Body of pancreas (tissue), 4 donors: ENCODE results near the gene WWTR1.

ENCODE experiments used
- POLR2A ChIP-seq, 3 donors: fragments of 450-650 bp; IDR thresholded peaks; one replicate each; pipeline ENCODE4 v1.6.1; 2016; ENCODE audit warnings: antibody characterized with exemption in 3 of 3, mild to moderate bottlenecking in 2 of 3
- TF ChIP-seq, protein P1 (sequence below), 7 experiments: fragments of 450-650 bp in 4 of 7; fragments of 200-600 bp in 3 of 7; sonication (generic) in 3 of 7; IDR thresholded peaks; one replicate each; pipeline ENCODE4 v1.5.1; 2016 to 2019; ENCODE audit warnings: antibody characterized with exemption in 7 of 7

DNA sequence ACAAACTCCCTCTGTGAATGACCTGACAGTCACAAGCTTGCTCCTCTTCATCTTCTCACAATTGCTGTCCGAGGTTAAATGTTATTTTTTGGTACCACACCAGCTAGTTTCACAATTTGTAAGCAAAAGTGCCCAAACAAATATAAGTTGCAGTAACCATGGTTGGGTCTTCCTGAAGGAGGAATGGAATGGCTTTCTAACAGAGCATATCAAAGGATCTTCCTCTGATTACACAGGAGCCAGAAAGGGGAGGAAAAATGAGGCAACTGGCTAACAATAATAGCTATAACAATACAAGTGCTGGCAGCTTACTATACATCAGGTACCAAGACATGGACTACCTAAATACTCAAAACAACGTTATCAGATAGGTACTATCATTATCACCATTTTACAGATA, 90.4 kb downstream of the WWTR1 start:
- TF ChIP-seq, protein P1, sequence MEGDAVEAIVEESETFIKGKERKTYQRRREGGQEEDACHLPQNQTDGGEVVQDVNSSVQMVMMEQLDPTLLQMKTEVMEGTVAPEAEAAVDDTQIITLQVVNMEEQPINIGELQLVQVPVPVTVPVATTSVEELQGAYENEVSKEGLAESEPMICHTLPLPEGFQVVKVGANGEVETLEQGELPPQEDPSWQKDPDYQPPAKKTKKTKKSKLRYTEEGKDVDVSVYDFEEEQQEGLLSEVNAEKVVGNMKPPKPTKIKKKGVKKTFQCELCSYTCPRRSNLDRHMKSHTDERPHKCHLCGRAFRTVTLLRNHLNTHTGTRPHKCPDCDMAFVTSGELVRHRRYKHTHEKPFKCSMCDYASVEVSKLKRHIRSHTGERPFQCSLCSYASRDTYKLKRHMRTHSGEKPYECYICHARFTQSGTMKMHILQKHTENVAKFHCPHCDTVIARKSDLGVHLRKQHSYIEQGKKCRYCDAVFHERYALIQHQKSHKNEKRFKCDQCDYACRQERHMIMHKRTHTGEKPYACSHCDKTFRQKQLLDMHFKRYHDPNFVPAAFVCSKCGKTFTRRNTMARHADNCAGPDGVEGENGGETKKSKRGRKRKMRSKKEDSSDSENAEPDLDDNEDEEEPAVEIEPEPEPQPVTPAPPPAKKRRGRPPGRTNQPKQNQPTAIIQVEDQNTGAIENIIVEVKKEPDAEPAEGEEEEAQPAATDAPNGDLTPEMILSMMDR (IDR thresholded peaks at IDR 0.05): no peak
- no peak for TF ChIP-seq POLR2A (IDR thresholded peaks at IDR 0.05)
